HG03159 (cell line): ENCODE results near the gene PBX3.

Experiments
- ATAC-seq: cut with Tn5 transposase; IDR thresholded peaks from one replicate; pipeline ENCODE4 v1.9.1; 2021; ENCODE audit warnings: mild to moderate bottlenecking, moderate library complexity; ENCODE audit not compliant: unreplicated experiment

The PBX3 gene

GRCh38 chr9:125748446-125749099 lies 1.4 kb downstream of the PBX3 start:
- ATAC-seq: no peak

- no peak for ATAC-seq
These were observed 2.2 kb downstream of the PBX3 start for GRCh38 chr9:125749287-125749935.

- ATAC-seq: no peak
These were observed 2.9 kb downstream of the PBX3 start for GRCh38 chr9:125749951-125750626.

GRCh38 chr9:125750627-125751011 lies 3.4 kb downstream of the PBX3 start:
- no peak for ATAC-seq

GRCh38 chr9:125752070-125752628 lies 5.0 kb downstream of the PBX3 start:
- ATAC-seq: no peak

- ATAC-seq: no peak
These were observed 6.9 kb downstream of the PBX3 start for GRCh38 chr9:125754096-125754495.

GRCh38 chr9:125755340-125755739 lies 8.2 kb downstream of the PBX3 start:
- no peak for ATAC-seq

- no peak for ATAC-seq
These were observed 9.3 kb downstream of the PBX3 start for GRCh38 chr9:125756518-125756917.

- ATAC-seq: no peak
These were observed 10.7 kb downstream of the PBX3 start for GRCh38 chr9:125757834-125758233.

- ATAC-seq: no peak
These were observed 12.0 kb downstream of the PBX3 start for GRCh38 chr9:125758986-125759763.

- ATAC-seq: no peak
These were observed 12.6 kb downstream of the PBX3 start for GRCh38 chr9:125759764-125760129.

- ATAC-seq: no peak
These were observed 13.4 kb downstream of the PBX3 start for GRCh38 chr9:125760537-125760936.

- ATAC-seq: no peak
These were observed 14.7 kb downstream of the PBX3 start for GRCh38 chr9:125761676-125762450.

GRCh38 chr9:125763394-125763801 lies 16.2 kb downstream of the PBX3 start:
- no peak for ATAC-seq

- no peak for ATAC-seq
These were observed 17.0 kb downstream of the PBX3 start for GRCh38 chr9:125764198-125764597.

GRCh38 chr9:125766468-125767221 lies 19.5 kb downstream of the PBX3 start:
- no peak for ATAC-seq

- no peak for ATAC-seq
These were observed 20.2 kb downstream of the PBX3 start for GRCh38 chr9:125767349-125767748.

GRCh38 chr9:125768803-125769202 lies 21.6 kb downstream of the PBX3 start:
- ATAC-seq: no peak

GRCh38 chr9:125771037-125771436 lies 23.9 kb downstream of the PBX3 start:
- no peak for ATAC-seq

GRCh38 chr9:125772740-125773139 lies 25.6 kb downstream of the PBX3 start:
- ATAC-seq: no peak
